SKM-1 (cell line): ENCODE data around the gene ZNF543.
A peak's percentile ranks its signal among the peaks of the same experiment; 100 is the strongest.
"Not testable (repeated sequence)": the region's sequence is repeated elsewhere in the genome, so short reads cannot be mapped to it uniquely, and the experiment has no call there.

ENCODE experiments used
- DNase-seq: peaks from one replicate; lab custom pipeline; 2025; ENCODE audit not compliant: unreplicated experiment; lab: John Stamatoyannopoulos, UW

ZNF543 gene

GRCh38 chr19:57320180-57321084 lies at the start of gene ZNF543:
TSS of gene ZNF543 (plus strand) at chr19:57320472. CDS start at chr19:57320854, 382 bp downstream.
- peak; percentile 27 for DNase-seq

GRCh38 chr19:57271280-57271679 lies 49.0 kb upstream of the ZNF543 start:
- no peak for DNase-seq

- no peak for DNase-seq
Observed at GRCh38 chr19:57273014-57273413, 47.3 kb upstream of the ZNF543 start.

- DNase-seq = no peak
Observed at GRCh38 chr19:57276430-57276829, 43.8 kb upstream of the ZNF543 start.

GRCh38 chr19:57278481-57278880 lies 41.8 kb upstream of the ZNF543 start:
- not testable (repeated sequence) for DNase-seq

- DNase-seq = peak; percentile 58
Observed at GRCh38 chr19:57279418-57280164, 40.7 kb upstream of the ZNF543 start.

- peak; percentile 70 for DNase-seq
Observed at GRCh38 chr19:57280165-57280961, 39.9 kb upstream of the ZNF543 start, which contains the start of gene ZNF460. TSS of gene ZNF460 (plus strand) at chr19:57280485. CDS start at chr19:57280807, 322 bp downstream.

- no peak for DNase-seq
Observed at GRCh38 chr19:57280962-57281400, 39.3 kb upstream of the ZNF543 start.

- no peak for DNase-seq
Observed at GRCh38 chr19:57282011-57282643, 38.1 kb upstream of the ZNF543 start.

DNA sequence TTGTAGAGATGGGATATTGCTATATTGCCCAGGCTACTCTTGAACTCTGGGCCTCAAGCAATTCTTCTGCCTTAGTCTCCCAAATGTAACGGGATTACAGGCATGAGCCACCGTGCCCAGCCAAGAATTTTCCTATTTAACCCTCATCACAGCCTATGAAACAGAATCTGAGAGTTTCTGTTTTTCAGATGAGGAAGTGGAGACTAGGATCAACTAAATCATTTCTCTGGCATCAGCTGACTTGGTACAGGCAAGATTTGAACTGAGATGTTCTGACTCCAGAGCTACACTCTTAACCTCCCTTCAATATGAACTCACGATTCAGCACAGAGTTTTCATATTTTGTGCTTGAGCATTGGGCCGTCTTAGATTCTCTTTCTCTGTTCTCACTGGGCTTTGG lies 31.9 kb upstream of the ZNF543 start:
- no peak for DNase-seq

DNA sequence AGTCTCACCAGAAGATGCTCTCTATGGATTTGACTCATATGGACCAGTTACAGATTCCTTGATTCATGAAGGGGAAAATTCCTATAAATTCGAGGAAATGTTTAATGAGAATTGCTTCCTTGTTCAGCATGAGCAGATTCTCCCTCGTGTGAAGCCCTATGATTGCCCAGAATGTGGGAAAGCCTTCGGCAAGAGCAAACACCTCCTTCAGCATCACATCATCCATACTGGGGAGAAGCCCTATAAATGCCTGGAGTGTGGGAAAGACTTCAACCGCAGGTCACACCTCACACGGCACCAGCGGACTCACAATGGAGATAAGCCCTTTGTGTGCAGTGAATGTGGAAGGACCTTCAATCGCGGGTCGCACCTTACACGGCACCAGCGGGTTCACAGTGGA lies 29.3 kb upstream of the ZNF543 start:
- no peak for DNase-seq

DNA sequence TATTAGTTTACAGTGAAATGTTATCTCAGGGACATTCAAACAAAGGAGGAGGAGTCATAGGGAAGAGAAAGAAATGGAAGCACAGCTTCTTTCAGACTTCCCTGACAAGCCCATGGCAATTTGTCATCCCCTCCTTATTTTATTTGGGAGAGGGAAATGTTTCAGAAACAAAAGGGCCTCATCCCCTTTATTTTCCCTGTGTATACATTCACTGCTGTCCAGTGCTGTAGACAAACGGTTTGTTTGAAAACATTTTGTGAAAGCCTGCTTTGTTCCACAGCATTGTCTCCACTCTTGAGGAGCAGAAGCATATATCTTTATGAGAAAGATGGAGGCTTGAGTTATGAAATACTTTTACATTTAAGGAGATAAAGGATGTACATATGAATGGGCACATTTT lies 27.7 kb upstream of the ZNF543 start:
- DNase-seq = no peak

GRCh38 chr19:57293719-57294118 lies 26.6 kb upstream of the ZNF543 start:
- no peak for DNase-seq

GRCh38 chr19:57302020-57302465 lies 18.2 kb upstream of the ZNF543 start:
- DNase-seq = no peak

GRCh38 chr19:57302727-57303401 lies 17.4 kb upstream of the ZNF543 start:
- no peak for DNase-seq

DNA sequence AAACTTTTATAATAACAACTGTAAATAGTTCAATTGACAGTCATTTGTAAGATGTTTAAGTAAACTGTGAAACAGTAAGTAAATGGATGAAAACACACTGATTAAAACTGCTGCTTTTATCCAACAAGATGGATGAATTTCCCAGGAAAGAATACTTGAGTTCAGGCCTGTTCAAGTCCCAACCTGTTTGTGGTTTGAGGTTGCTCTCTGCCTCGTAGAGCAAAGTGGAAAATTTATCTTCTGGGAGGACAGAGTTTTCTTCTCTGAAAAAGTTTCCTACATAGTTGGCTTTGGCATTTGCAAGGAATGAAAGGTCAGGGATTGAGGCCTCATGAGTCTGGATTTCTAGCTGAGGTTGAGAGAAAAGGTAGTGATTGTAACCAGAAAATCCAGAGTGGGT lies 15.2 kb upstream of the ZNF543 start:
- DNase-seq = no peak

DNA sequence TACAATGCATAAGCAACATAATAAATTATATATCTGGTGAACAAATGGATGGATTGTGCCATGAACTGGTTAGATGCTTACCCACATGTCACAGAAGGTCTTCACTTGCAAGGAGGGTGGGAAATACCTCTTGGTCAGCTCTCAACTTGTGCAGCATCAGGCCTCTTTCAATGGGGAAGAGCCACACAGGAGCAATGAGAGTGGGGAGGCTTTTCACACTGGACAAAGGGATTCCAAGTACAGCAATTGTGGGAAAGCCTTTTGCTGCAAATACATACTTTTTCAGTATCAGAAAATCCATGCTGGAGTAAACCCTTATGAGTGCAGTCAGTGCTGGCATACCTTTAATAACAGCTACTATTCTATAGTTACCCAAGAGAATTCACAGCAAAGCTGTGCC lies 11.8 kb upstream of the ZNF543 start:
- no peak for DNase-seq

- no peak for DNase-seq
Observed at GRCh38 chr19:57310792-57311191, 9.5 kb upstream of the ZNF543 start.

GRCh38 chr19:57314146-57314545 lies 6.1 kb upstream of the ZNF543 start:
- DNase-seq = no peak

GRCh38 chr19:57317503-57317902 lies 2.8 kb upstream of the ZNF543 start:
- no peak for DNase-seq
